HG02571 (cell line): ENCODE results near the gene NSMF.

Experiments used
- ATAC-seq: cut with Tn5 transposase; IDR thresholded peaks from one replicate; pipeline ENCODE4 v1.9.1; 2021; ENCODE audit warnings: mild to moderate bottlenecking, moderate library complexity; ENCODE audit not compliant: unreplicated experiment

Gene NSMF, protein sequence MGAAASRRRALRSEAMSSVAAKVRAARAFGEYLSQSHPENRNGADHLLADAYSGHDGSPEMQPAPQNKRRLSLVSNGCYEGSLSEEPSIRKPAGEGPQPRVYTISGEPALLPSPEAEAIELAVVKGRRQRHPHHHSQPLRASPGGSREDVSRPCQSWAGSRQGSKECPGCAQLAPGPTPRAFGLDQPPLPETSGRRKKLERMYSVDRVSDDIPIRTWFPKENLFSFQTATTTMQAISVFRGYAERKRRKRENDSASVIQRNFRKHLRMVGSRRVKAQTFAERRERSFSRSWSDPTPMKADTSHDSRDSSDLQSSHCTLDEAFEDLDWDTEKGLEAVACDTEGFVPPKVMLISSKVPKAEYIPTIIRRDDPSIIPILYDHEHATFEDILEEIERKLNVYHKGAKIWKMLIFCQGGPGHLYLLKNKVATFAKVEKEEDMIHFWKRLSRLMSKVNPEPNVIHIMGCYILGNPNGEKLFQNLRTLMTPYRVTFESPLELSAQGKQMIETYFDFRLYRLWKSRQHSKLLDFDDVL

GRCh38 chr9:137459152-137459600 lies at the start of gene NSMF:
Gene NSMF, minus strand, starts transcription at chr9:137459334. Its CDS starts 232 bp downstream, at chr9:137459102.
- peak; percentile 67 for ATAC-seq

- ATAC-seq: no peak
Measured at GRCh38 chr9:137506702-137507171, 47.6 kb upstream of the NSMF start.

DNA sequence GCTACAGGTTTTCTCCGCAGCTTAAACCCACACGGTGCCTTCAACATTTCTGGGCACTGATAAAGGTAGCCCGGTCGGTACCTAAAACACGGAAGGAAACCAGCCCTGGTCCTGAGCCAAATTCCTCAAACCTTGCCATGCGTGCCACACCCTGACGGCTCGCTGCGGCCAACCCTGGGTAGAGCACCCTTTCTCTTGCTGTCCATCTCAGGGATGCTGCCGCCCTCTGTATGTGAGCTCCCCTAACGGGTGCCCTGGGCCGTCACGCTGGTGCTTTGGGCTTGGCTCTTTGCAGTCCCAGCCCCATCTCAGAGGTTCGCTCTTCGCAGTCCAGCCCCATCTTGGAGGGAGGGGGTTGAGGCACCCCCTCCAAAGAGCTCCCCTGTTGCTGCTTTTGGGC lies 47.1 kb upstream of the NSMF start:
- ATAC-seq: no peak

DNA sequence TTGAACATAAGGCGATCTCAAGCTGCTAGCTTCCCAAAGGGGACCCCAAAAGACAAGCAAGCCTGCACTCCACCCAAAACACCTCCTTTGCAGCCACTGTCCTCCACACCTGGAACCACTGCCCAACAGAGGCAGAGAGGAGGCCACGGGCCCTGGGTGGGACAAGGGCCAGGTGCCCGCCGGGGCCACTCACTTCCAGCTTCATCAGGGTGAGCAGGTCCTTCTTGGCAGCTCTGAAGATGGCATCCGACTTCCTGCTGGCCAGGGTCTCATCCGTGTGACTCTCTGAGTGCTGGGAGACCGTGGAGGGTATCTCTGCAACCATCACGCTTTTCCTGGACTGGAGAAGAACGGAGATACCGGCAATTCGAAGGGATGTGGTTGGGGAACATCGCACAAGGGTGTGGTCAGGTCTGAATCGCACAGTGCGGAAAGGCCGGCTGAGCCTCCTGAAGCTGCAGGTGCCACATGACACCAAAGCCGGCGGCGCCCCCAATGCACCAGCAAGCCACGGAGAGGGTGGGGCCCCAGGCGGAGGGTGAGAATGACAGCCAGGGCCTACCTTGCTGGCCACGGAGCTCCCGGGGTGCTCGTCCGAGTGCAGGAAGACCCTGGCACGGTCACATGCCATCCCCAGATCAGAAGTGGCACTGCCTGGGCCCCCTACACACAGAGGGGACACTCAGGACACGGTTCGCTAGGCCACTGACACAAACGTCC lies 46.4 kb upstream of the NSMF start:
- no peak for ATAC-seq

DNA sequence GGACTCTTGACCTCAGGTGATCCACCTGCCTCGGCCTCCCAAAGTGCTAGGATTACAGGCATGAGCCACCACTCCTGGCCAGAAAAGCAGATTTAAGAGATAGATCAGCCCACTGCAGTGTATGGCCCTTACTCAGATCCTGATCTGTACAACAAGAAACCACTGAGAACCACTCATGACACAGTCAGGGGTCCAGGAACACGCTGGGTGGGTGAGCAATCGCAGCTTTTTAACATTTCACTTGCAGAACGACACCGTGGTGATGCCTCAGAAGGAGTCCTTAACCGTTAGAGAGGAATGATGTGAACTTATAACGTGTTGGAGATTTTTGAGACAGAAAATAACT lies 45.3 kb upstream of the NSMF start:
- no peak for ATAC-seq

GRCh38 chr9:137502008-137502911 lies 43.1 kb upstream of the NSMF start:
- ATAC-seq: no peak

GRCh38 chr9:137501457-137501856 lies 42.3 kb upstream of the NSMF start:
- ATAC-seq: no peak

DNA sequence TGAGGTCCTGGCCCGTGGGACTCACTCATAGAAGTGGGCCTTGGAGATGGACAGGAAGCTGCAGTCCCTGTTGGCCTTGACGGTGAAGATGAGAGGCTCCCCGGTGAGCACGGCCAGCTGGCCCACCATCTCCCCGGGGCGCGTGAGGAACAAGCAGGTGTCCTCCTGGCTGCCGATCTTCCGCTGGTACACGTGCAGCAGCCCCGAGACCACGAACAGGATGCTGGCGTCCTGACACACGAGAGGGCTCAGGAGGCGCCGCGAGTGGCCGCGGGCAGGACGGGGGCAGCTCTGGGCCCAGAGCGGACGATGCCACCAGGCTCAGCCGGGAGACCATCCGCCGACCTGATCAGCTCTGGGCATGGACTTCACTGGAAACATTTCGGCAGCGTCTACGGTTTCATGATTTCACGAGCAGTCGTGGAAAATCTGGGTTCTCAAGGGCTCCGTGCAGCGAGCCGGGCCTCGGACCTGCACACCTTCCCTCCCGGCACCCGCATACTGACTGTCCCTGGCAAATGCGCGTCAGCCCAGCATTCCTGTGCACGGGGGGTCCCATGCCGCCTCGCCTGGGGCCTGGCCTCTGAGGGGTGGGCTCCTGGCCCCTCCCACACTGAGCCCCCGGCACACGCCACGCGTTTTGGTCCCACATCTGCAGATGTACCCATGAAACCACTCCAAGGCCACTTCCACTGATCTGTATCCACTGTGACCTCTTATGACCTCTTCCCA lies 41.7 kb upstream of the NSMF start:
- ATAC-seq: no peak

GRCh38 chr9:137499858-137500661 lies 40.9 kb upstream of the NSMF start:
- ATAC-seq: no peak

- no peak for ATAC-seq
Measured at GRCh38 chr9:137499416-137499815, 40.3 kb upstream of the NSMF start.

GRCh38 chr9:137498720-137499150 lies 39.6 kb upstream of the NSMF start:
- no peak for ATAC-seq

- ATAC-seq: no peak
Measured at GRCh38 chr9:137497921-137498719, 39.0 kb upstream of the NSMF start.

- ATAC-seq: no peak
Measured at GRCh38 chr9:137496601-137497375, 37.7 kb upstream of the NSMF start.

- no peak for ATAC-seq
Measured at GRCh38 chr9:137494550-137495351, 35.6 kb upstream of the NSMF start.

GRCh38 chr9:137494104-137494544 lies 35.0 kb upstream of the NSMF start:
- ATAC-seq: no peak

GRCh38 chr9:137493364-137494103 lies 34.4 kb upstream of the NSMF start:
- no peak for ATAC-seq
